H1 (cell line): ENCODE measurements around the gene SHC1. TPM values are rescaled to one million over a fixed set of nuclear protein-coding genes. Genes with fewer than 3 reads are reported as not detected.

Experiments
- CHD2 ChIP-seq: IDR thresholded peaks from 2 replicates; pipeline ENCODE4 v1.6.1; 2012; ENCODE audit warnings: low read length, improper control_type of control experiment
- HDAC6 ChIP-seq: IDR thresholded peaks from one replicate; pipeline ENCODE4 v1.7.1; 2012; ENCODE audit warnings: low read depth, mild to moderate bottlenecking, inconsistent platforms, low read length, moderate library complexity
- JUND ChIP-seq: IDR thresholded peaks from 2 replicates; pipeline ENCODE4 v1.6.1; 2011; ENCODE audit warnings: mild to moderate bottlenecking, improper control_type of control experiment, low read length
- KDM5A ChIP-seq: fragments of 200-600 bp; IDR thresholded peaks from 2 replicates; pipeline ENCODE4 v1.7.1; 2012; ENCODE audit warnings: mild to moderate bottlenecking, low read length, inconsistent platforms, mixed read lengths
- polyA plus RNA-seq, 7 experiments: library from polyadenylated mRNA; depleted of rRNA in 3 of 7; stranded (reverse) in 5 of 7; unstranded in 2 of 7; fragments of >200 nt in 5 of 7; fragments of 200-250 nt in 2 of 7; gene quantifications; 1 replicate in 5 of 7; 2 replicates in 1 of 7; 4 replicates in 1 of 7; pipeline versions ENCODE4 v1.2.1 to v1.2.3, GENCODE V29; 2011 to 2013; ENCODE audit warnings: missing spikeins in 2 of 7, mixed read lengths in 2 of 7
- total RNA-seq: library from RNA; stranded (reverse); fragmentation: NEBNext Ultra II Directional; extraction: Animal tissue kit (Norgen Biotek cat#: 25700); gene quantifications from 2 replicates; pipeline ENCODE4 v1.2.1, GENCODE V29; 2021

Gene SHC1
- total and polyA plus RNA-seq, 2 of the 8 experiments (the other 6 are each of a cell fraction or from before 2014, with no cell fraction given) = 177 to 212 TPM

GRCh38 chr1:155009221-155009711 lies 38.7 kb upstream of the SHC1 start (continued):
- TF ChIP-seq KDM5A (no peak), CHD2 (no peak), HDAC6 (no peak), JUND (no peak)
